NCI-H1105 treated with DMSO at 0.1 percent for 48 hours (cell line): ENCODE measurements around the gene ATF3.
A peak's percentile ranks its signal among the peaks of the same experiment; 100 is the strongest.
"Not testable (repeated sequence)": the region's sequence is repeated elsewhere in the genome, so short reads cannot be mapped to it uniquely, and the experiment has no call there.

Experiments
- DNase-seq: peaks from one replicate; lab custom pipeline; 2025; lab: John Stamatoyannopoulos, UW

Gene ATF3

DNA sequence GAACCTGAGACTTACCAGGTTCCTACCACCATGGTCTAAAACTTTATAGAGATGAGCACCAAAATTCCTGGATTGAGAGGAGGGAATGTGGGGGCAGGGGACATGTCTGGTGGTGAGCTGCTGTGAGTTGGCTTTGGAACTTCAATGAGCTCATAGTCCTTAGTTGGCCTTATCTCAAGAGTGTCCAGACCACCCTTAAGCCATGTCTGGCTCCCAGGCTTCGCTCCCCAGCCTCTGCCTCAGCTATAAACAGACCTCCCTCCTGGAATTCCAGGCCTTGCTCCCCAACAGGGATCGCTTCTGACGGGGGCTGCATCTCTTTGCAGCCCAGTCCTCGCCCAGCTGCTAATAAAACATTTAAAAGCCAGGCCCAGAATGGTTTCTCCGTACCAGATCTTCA is 19.5 kb downstream of the ATF3 start:
- DNase-seq, result no peak

DNA sequence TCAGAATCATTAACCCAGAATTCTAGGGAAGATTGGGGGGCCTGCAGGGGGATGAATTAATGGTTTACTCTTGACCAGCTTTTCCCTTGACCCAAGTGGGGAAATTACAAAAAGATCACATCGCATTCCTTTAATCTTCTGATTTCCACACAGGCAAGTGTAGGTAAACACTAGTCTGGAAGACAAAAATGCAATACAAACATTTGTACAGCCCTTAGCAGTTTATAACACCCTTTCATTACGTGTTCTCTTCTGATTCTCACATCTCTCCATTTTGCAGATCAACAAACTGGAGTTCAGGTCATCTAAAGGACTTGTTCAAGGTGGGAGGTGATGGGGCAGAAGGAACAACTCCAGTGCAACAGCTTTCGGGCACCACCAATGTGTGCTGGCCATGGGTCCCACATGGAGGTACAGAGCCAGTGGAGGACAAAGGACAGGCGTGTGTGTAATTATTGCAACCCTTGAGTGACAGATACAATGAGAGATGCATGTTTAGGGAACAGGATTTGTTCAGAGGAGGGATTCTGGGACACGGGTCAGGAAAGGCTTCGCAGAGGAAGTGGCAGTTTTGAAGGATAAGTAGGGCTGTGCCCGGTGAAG is 20.4 kb downstream of the ATF3 start:
- DNase-seq, result no peak

DNA sequence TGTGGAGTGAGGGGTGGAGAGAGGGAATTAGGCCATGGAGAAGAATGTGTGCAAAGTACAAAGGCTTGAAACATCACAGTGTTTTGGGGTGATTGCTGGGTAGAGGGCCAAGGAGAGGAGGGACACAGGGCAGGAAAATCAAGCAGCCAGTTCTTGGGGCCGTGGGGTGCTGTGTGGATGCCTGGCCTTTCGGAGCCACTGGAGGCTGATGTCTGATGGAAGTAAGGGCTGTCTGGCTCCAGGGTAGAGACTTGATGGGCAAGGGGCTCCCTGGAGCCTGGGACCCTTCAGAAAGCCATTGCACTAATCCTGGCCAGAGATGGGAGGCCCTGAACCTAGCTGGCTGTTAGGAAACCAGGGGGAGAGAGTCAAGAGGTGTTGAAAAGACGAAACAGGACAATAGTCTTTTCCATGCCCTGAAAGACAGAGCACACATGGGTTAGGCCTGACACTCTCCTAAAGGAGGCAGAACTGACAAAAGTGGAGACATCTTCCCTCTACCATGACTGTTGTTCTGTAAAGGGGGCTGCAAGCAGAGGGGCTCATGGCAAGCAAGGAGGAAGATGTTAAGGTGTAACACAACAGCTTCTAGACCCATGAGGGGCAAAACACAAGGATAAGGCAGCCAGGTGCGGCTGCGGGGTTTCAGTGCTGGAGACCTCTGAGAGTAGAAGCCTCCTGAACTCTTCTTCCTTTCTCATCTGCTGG is 21.0 kb downstream of the ATF3 start:
- no peak for DNase-seq

GRCh38 chr1:212630158-212630900 is 21.8 kb downstream of the ATF3 start:
- DNase-seq, result peak; percentile 3

DNA sequence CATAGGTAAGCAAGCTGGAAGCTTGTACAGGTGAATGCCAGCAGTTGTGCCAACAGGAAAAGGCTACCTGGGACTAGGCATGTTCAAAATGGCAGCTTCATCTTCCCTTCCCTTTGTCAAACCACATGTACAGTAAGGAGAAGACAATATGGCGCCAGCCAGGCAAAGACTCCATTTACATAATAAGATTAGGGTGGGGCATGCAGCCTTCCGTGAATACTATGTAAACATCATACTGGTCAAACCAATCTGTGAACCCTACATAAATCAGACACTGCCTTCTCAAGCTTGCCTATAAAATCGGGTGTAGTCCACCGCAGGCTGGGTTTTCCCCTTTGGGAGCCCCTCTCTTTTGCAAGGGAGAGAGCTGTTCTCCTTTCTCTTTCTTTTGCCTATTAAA is 24.6 kb downstream of the ATF3 start:
- no peak for DNase-seq

DNA sequence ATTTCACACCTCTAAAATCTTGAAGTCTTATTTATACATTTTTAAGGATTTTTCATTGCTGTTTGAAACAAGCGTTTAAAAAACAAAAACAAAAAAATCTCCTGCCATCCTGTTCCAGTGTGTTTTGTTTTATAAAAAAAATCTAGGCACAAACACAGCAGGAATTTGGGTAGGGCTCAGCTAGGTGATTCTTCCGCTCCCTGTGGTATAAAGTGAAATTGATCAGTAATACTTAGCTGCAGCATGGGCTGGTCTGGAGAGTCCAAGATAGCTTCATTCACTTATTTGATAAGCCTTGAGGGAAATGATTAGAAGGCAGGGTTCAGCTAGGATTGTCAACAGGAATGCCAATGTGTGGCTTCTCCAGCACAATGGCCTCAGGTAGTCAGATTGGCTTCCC is 25.7 kb downstream of the ATF3 start:
- no peak for DNase-seq

GRCh38 chr1:212635141-212635631 is 26.6 kb downstream of the ATF3 start:
- DNase-seq, result no peak

- no peak for DNase-seq
Measured at GRCh38 chr1:212637902-212638301, 29.3 kb downstream of the ATF3 start.

- no peak for DNase-seq
Measured at GRCh38 chr1:212638492-212639151, 30.1 kb downstream of the ATF3 start.

- not testable (repeated sequence) for DNase-seq
Measured at GRCh38 chr1:212639524-212639923, 31.0 kb downstream of the ATF3 start.

DNA sequence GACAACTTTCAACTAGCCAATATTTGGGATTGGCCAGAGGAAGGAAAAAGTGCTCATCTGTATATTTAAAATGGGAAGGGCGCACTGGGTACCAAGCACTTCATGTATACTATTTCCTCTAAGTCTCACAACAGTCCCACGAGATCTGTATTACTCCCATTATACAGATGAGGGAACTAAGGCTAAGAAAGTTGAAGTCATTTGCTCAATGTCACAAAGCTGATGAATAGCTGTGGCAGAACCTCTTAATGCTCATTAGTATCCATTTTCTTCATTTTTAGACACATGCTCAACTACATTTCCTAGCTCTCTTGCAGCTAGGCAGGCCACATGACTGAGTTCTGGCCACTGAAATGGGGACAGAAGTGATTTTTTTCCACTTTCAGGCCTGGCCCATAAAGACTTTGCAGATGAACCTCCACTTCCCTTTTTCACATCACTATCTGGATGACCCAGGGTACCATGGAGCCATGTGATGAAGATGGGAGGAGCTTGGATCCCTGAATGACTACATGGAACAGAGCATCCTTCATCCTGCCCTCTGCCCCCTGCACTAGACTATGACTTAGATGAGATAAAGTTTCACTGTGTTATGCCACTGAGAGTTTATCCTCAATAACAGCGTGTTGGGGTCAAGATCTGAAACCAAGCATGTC is 31.8 kb downstream of the ATF3 start:
- no peak for DNase-seq

DNA sequence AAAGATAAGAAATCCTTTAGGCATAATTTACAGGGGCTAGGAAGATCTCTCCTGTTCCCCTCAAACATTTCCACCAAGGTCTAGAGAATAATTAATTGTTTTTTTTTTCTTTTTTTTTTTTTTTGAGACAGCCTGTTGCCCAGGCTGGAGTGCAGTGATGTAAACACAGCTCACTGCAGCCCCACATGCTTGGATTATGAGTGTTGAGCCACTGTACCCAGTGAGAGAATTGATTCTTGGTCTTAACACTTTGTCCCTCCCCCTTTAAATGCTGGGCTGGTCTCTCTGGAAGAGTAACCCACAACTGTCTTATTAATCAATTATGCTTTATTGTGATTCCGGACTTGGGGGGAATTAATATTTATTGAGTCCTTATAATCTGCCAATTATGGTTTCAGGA is 33.4 kb downstream of the ATF3 start:
- DNase-seq, result no peak

DNA sequence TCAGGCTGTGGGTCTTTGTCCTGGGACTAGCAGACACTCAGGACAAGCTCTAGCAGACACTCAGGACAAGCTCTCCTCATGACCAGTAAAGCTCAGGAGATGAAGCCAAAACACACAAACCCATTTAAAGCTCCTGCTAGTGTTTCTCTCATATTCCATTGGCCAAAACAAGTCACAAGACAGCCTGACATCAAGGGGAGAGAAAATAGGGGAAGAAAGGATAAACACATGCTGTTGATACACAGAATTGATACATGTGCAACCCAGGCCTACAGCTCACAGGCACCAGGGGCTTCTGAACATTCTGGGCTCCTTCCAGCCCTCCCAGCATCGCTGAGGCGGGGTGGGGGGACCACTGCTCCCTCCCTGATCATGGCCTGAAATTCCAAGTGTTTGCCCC is 35.3 kb downstream of the ATF3 start:
- no peak for DNase-seq

- DNase-seq, result no peak
Measured at GRCh38 chr1:212644866-212645545, 36.4 kb downstream of the ATF3 start.

- no peak for DNase-seq
Measured at GRCh38 chr1:212645546-212646543, 37.3 kb downstream of the ATF3 start.

- DNase-seq, result no peak
Measured at GRCh38 chr1:212646588-212646987, 38.0 kb downstream of the ATF3 start.

DNA sequence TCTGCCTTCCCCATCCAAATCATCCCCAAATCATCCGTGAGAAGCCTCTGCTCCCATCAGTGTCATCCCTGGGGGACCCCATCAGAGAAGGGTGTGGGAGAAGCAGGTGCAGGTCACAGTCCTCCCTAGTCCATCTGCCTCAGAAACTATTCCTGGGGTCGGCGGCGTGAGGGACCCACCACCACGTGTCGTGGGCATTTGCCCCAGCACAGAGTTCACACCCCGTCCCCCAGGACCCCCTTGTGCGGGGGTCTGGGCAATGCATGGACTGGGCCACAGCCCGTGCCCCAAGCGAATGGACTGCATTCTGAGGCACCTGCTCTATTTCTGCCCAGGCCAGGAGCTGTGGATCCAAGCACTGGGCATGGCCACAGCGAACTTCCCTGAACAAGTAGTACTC is 38.4 kb downstream of the ATF3 start:
- DNase-seq, result no peak

- no peak for DNase-seq
Measured at GRCh38 chr1:212648431-212648830, 39.9 kb downstream of the ATF3 start.

- no peak for DNase-seq
Measured at GRCh38 chr1:212649020-212649419, 40.5 kb downstream of the ATF3 start.

GRCh38 chr1:212650228-212650627 is 41.7 kb downstream of the ATF3 start:
- DNase-seq, result peak; percentile 50
